Uterus (tissue), 4 donors: ENCODE data around the gene ALDH7A1. TPM values are rescaled to one million over a fixed set of nuclear protein-coding genes. Genes with fewer than 3 reads are reported as not detected.

Experiments
- DNase-seq, 2 donors: peaks; one replicate each; pipeline ENCODE4 v3.0.0-alpha.2; 2019 to 2020
- H3K27ac ChIP-seq, 2 donors: fragments of 200-600 bp; sonication (generic); 1 replicate in 1 of 2; 2 replicates in 1 of 2; pipeline ENCODE4 v1.5.1; 2016 to 2018
- H3K27me3 ChIP-seq, 2 donors: fragments of 200-600 bp; sonication (generic); one replicate each; pipeline ENCODE4 v1.5.1; 2018 to 2019; ENCODE audit warnings: control low read depth in 1 of 2
- H3K36me3 ChIP-seq, 2 donors: fragments of 200-600 bp; sonication (generic); one replicate each; pipeline ENCODE4 v1.5.1; 2019; ENCODE audit warnings: control low read depth in 1 of 2
- H3K4me1 ChIP-seq, 2 donors: fragments of 200-600 bp; sonication (generic); one replicate each; pipeline ENCODE4 v1.5.1; 2018 to 2019; ENCODE audit warnings: control low read depth in 1 of 2
- H3K4me3 ChIP-seq, 2 donors: fragments of 200-600 bp; sonication (generic); 1 replicate in 1 of 2; 2 replicates in 1 of 2; pipeline ENCODE4 v1.5.1; 2018 to 2019; ENCODE audit warnings: mild to moderate bottlenecking in 1 of 2
- H3K9me3 ChIP-seq, 2 donors: fragments of 200-600 bp; sonication (generic); one replicate each; pipeline ENCODE4 v1.5.1; 2019; ENCODE audit warnings: control low read depth in 1 of 2
- CTCF ChIP-seq, 4 experiments: fragments of 200-600 bp in 2 of 4; fragments of 450-650 bp in 2 of 4; sonication (generic) in 2 of 4; IDR thresholded peaks; one replicate each; pipeline ENCODE4 v1.5.1; 2016 to 2019; ENCODE audit warnings: antibody characterized with exemption in 4 of 4, mild to moderate bottlenecking in 2 of 4, moderate library complexity in 1 of 4
- POLR2A ChIP-seq, 2 donors: fragments of 450-650 bp; IDR thresholded peaks; one replicate each; pipeline ENCODE4 v1.6.1; 2016; ENCODE audit warnings: antibody characterized with exemption in 2 of 2, mild to moderate bottlenecking in 1 of 2, moderate library complexity in 1 of 2
- intact Hi-C: fragments of 100-400 bp; cut with DNase I; formaldehyde crosslinking; loops from one replicate; pipeline ENCODE4 v1.15.1; 2023; ENCODE audit warnings: low total_unique reads
- total RNA-seq, 4 donors: library from RNA; depleted of rRNA in 3 of 4; stranded (reverse); fragments of >200 nt in 3 of 4; gene quantifications; one replicate each; pipeline versions ENCODE4 v1.1.0 to v1.2.4, GENCODE V29; 2014 to 2023
- donor health status: DM: yes; HTN: yes; CAD: no.

ALDH7A1 gene
- total RNA-seq, 4 donors from 2014 or later = 5.9 to 94.2 (median 31.6) TPM

DNA sequence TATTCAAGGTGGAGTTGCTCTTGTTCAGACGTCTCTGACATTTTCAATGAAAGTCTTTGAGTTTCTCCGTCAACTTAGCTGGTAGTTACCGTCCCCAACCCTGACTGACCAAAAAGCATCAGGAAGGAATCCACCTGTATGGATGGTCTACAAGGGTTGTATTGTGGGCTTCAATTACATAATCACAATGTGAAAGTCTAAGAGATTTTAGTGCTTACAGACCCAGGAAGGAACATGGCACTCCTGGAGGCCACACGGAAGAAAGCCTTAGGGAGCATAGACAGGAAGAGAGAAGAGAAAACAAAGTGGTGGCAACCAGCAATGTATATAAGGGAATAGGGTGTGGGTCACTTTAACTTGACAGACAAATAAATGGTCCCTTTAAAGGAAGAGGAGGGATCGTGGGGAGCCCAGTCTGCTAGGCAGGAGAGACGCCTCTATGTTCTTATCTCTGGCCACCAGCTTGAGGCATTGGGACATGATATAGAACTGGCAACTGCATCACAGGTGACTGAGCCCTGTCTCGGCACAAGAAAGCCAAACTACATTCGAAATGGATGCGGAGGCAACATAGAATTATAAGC lies 80.4 kb downstream of the ALDH7A1 start:
- DNase-seq = no peak
- Histone ChIP-seq H3K27me3 (no peaks in the 10 kb centered on the region), H3K9me3 (no peaks in the 10 kb centered on the region), H3K27ac (peak overlapping the region; percentile 83 to 95), H3K36me3 (no peaks in the 10 kb centered on the region), H3K4me1 (peaks cover 0 to 9% of the 10 kb centered on the region in 2 donors), H3K4me3 (no peak overlapping the region)
- intact Hi-C loops = no loop called here
- no peak for TF ChIP-seq CTCF (IDR thresholded peaks at IDR 0.05)
- no peak for TF ChIP-seq POLR2A (IDR thresholded peaks at IDR 0.05)

GRCh38 chr5:126514131-126514557 lies 80.9 kb downstream of the ALDH7A1 start:
- Histone ChIP-seq H3K9me3 (no peaks in the 10 kb centered on the region), H3K27me3 (no peaks in the 10 kb centered on the region), H3K4me1 (peaks cover 0 to 9% of the 10 kb centered on the region in 2 donors), H3K4me3 (no peak overlapping the region), H3K27ac (peak overlapping the region; percentile 83 to 95), H3K36me3 (no peaks in the 10 kb centered on the region)
- DNase-seq = no peak
- intact Hi-C loops = no loop called here
- no peak for TF ChIP-seq POLR2A (IDR thresholded peaks at IDR 0.05)
- TF ChIP-seq CTCF (IDR thresholded peaks at IDR 0.05) = no peak

GRCh38 chr5:126513703-126514102 lies 81.3 kb downstream of the ALDH7A1 start:
- no peak for DNase-seq
- Histone ChIP-seq H3K36me3 (no peaks in the 10 kb centered on the region), H3K4me1 (peaks cover 0 to 9% of the 10 kb centered on the region in 2 donors), H3K27me3 (no peaks in the 10 kb centered on the region), H3K27ac (peak overlapping the region; percentile 83 to 95), H3K4me3 (no peak overlapping the region), H3K9me3 (no peaks in the 10 kb centered on the region)
- intact Hi-C loops = no loop called here
- TF ChIP-seq CTCF (IDR thresholded peaks at IDR 0.05) (no peak), POLR2A (IDR thresholded peaks at IDR 0.05) (no peak)

DNA sequence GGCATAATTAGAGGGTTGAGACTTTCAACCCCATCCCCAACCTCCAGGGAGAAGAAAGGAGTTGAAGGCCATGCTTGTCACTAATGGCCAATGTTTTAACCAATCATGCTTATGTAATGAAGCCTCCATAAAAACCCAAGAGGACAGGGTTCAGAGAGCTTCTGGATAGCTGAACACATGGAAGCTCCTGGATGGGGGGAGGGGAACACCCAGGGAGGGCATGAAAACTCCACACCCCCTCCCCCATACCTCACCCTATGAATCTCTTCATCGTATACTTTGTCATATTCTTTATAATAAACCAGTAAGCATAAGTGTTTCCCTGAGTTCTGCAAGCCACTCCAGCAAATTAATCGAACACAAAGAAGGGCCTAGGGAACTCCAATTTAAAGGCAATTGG lies 81.7 kb downstream of the ALDH7A1 start:
- peaks cover 0 to 7% of the 10 kb centered on the region in 2 donors for H3K4me1 ChIP-seq
- H3K36me3 ChIP-seq = no peaks in the 10 kb centered on the region
- H3K27me3 ChIP-seq = no peaks in the 10 kb centered on the region
- no peak for DNase-seq
- TF ChIP-seq CTCF (IDR thresholded peaks at IDR 0.05) (no peak), POLR2A (IDR thresholded peaks at IDR 0.05) (no peak)
- intact Hi-C loops = no loop called here
- no peak overlapping the region for H3K4me3 ChIP-seq
- peak overlapping the region; percentile 83 to 95 for H3K27ac ChIP-seq
- H3K9me3 ChIP-seq = no peaks in the 10 kb centered on the region

DNA sequence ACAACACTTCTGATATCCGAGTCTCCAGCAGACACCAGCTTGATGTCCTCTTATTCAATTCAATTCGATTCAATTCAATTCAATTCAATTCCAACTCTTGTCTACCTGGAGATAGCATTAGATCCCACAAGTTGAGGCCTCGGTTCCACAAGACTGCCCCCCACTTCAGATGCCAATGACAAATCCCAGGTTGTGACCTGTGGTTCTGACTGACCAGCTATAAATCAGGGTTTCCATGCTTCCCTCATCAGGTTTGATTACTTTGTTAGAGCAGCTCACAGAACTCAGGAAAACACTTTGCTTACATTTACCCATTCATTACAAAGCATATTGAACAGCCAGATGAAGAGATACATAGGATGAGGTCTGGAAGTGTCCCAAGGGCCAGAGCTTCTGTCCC lies 82.6 kb downstream of the ALDH7A1 start:
- TF ChIP-seq CTCF (IDR thresholded peaks at IDR 0.05) = no peak
- TF ChIP-seq POLR2A (IDR thresholded peaks at IDR 0.05) = no peak
- H3K4me1 ChIP-seq = peaks cover 0 to 4% of the 10 kb centered on the region in 2 donors
- H3K4me3 ChIP-seq = no peak overlapping the region
- intact Hi-C loops = no loop called here
- no peaks in the 10 kb centered on the region for H3K36me3 ChIP-seq
- H3K27ac ChIP-seq = peak overlapping the region; percentile 83 to 95
- H3K9me3 ChIP-seq = no peaks in the 10 kb centered on the region
- no peak for DNase-seq
- H3K27me3 ChIP-seq = no peaks in the 10 kb centered on the region
